Measurements from ENCODE around the gene ZNF311. TPM values are rescaled to one million over a fixed set of nuclear protein-coding genes. Genes with fewer than 3 reads are reported as not detected.

Gene ZNF311
- total and polyA plus RNA-seq, 7 donors: 0.28 to 1.4 (median 0.73) TPM

DNA sequence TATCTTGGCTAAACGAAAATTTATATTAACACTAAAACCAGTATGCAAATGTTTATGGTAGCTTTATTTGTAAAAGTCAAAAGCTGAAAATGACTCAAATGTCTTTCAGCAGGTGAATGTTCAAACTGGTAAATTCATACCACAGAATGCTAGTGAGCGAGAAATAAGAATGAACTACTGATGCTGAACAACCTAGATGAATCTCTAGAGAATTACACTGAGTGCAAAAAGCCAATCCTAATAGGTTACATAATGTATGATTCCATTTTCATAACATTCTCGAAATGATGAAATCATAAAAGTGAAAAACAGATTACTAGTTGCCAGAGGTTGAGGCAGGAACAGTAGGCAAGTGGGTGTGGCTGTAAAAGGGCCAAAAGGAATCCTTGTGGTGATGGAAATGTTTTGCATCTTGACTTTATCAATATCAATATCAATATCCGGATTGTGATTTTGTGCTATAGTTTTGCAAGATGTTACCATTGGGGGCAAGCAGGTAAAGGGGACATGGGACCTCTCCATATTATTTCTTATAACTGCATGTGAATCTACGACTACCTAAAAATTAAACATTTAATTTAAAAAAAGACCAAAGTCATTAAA, 26.1 kb downstream of the ZNF311 start:
- intact Hi-C loops (cut with DNase I): no loop called here
- H3K9me3 ChIP-seq: no peaks in the 10 kb centered on the region
- whole genome bisulfite sequencing, 2 donors: 73 to 87% methylated on average over 5 of the region's 5 CpGs
- TF ChIP-seq POLR2A (IDR thresholded peaks at IDR 0.05) (no peak), EP300 (IDR thresholded peaks at IDR 0.05) (no peak), POLR2AphosphoS5 (IDR thresholded peaks at IDR 0.05) (no peak)
- TF ChIP-seq, protein P1, sequence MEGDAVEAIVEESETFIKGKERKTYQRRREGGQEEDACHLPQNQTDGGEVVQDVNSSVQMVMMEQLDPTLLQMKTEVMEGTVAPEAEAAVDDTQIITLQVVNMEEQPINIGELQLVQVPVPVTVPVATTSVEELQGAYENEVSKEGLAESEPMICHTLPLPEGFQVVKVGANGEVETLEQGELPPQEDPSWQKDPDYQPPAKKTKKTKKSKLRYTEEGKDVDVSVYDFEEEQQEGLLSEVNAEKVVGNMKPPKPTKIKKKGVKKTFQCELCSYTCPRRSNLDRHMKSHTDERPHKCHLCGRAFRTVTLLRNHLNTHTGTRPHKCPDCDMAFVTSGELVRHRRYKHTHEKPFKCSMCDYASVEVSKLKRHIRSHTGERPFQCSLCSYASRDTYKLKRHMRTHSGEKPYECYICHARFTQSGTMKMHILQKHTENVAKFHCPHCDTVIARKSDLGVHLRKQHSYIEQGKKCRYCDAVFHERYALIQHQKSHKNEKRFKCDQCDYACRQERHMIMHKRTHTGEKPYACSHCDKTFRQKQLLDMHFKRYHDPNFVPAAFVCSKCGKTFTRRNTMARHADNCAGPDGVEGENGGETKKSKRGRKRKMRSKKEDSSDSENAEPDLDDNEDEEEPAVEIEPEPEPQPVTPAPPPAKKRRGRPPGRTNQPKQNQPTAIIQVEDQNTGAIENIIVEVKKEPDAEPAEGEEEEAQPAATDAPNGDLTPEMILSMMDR (IDR thresholded peaks at IDR 0.05): no peak
- no peak overlapping the region for H3K4me3 ChIP-seq
- no peak overlapping the region for H3K27ac ChIP-seq
- peaks cover 4 to 25% (median 6%) of the 10 kb centered on the region in 3 donors for H3K27me3 ChIP-seq
- H3K4me1 ChIP-seq: peaks cover 0 to 19% (median 4%) of the 10 kb centered on the region in 4 donors
- DNase-seq: no peak
- H3K36me3 ChIP-seq: no peaks in the 10 kb centered on the region

DNA sequence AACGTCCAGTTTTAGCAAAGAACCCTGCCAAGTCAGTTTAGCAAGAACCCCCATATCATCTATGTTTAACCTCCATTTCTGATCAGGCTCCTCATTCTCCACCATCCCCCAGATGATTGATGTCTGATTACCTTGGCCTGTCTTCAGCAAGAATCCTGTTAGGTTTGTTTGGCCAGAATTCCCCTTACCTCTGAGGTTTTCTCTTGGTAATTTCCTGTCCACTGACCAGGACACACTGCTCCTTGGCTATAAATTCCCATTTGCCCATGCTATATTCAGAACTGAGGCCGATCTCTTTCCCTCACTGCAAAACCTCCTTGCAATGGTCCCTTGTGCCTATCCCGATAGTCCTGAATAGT, 27.0 kb downstream of the ZNF311 start:
- intact Hi-C loops (cut with DNase I): no loop called here
- Histone ChIP-seq H3K4me1 (peaks cover 0 to 18% (median 4%) of the 10 kb centered on the region in 4 donors), H3K9me3 (no peaks in the 10 kb centered on the region), H3K4me3 (no peak overlapping the region), H3K36me3 (no peaks in the 10 kb centered on the region), H3K27me3 (peaks cover 4 to 25% (median 6%) of the 10 kb centered on the region in 3 donors), H3K27ac (no peak overlapping the region)
- TF ChIP-seq POLR2A (IDR thresholded peaks at IDR 0.05) (no peak), EP300 (IDR thresholded peaks at IDR 0.05) (no peak), POLR2AphosphoS5 (IDR thresholded peaks at IDR 0.05) (no peak)
- TF ChIP-seq, protein P1 (IDR thresholded peaks at IDR 0.05): no peak
- 75 to 96% methylated on average over 3 of the region's 3 CpGs for WGBS, 2 donors
- no peak for DNase-seq

DNA sequence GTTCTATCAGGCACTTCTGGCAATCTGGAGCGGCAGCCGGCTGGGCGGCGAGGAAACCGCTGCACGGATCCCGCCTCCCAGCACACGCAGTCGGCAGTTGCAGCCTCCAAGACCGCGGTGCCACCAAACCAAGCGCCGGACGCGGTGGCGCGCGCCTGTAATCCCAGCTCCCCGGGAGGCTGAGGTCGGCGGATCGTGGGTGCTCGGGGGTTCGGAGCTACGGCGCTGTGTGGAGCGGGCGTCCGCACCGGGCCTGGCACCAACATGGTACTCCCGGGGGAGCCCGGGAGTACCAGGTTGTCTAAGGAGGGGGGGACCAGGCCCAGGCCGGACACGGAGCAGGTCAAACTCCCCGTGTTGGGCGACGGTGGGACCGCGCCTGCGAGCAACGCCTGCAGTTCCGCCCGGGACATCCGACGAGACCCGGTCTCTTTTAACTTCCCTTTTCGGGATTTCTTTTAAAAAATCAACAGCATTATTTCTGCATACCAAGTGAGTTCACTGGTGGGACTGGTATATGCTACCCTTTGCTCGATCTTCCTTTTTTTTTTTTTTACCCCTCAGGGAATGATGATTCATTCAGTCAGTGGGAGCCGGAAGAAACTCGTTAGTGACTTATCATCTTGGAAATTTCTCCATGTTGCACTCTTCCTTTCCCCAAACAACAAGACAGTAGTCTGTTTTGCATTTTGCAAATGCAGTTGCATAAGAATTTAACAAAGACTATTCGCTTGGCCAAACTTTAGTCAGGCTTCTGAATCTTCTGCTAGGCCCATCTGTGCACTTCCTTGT, 27.6 kb downstream of the ZNF311 start:
- Histone ChIP-seq H3K36me3 (no peaks in the 10 kb centered on the region), H3K27ac (no peak overlapping the region), H3K9me3 (no peaks in the 10 kb centered on the region), H3K4me3 (peak overlapping the region in 2 of 4 donors; percentile 18 to 26), H3K27me3 (peaks cover 4 to 25% (median 6%) of the 10 kb centered on the region in 3 donors), H3K4me1 (peaks cover 0 to 13% (median 4%) of the 10 kb centered on the region in 4 donors)
- DNase-seq: no peak
- WGBS, 2 donors: 33 to 87% methylated on average over 51 of the region's 51 CpGs
- intact Hi-C loops (cut with DNase I): no loop called here
- TF ChIP-seq POLR2A (IDR thresholded peaks at IDR 0.05) (no peak), POLR2AphosphoS5 (IDR thresholded peaks at IDR 0.05) (no peak), EP300 (IDR thresholded peaks at IDR 0.05) (no peak)
- TF ChIP-seq, protein P1 (IDR thresholded peaks at IDR 0.05): no peak

DNA sequence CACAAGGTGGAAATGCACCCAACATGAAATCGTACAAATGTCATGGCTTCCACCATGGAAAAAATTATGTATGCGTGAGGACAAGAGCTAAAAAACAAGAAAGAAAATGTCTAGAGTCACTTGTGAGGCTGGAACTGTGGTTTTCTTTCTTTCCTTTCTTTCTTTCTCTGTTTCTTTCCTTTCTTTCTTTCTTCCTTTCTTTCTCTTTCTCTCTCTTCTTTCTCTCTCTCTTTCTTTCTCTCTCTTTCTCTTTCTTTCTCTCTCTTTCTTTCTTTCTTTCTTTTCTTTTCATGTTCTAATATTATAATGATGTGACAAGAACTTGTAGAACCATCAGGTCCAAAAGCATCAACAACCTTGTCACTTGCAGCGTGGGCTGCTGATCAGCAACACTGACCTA, 28.4 kb downstream of the ZNF311 start:
- Histone ChIP-seq H3K4me1 (peaks cover 0 to 13% (median 4%) of the 10 kb centered on the region in 4 donors), H3K9me3 (no peaks in the 10 kb centered on the region), H3K36me3 (no peaks in the 10 kb centered on the region), H3K27ac (no peak overlapping the region), H3K27me3 (peaks cover 4 to 25% (median 6%) of the 10 kb centered on the region in 3 donors), H3K4me3 (no peak overlapping the region)
- intact Hi-C loops (cut with DNase I): no loop called here
- WGBS, 2 donors: 80 to 94% methylated on average over 3 of the region's 3 CpGs
- no peak for DNase-seq
- TF ChIP-seq, protein P1 (IDR thresholded peaks at IDR 0.05): no peak

All from sigmoid colon (tissue), 7 donors.